Neural progenitor cell (in vitro differentiated cells): ENCODE results near the gene NELFA.

Source experiments
- CTCF ChIP-seq: fragments of 200-600 bp; sonication (generic); IDR thresholded peaks from 2 replicates; pipeline ENCODE4 v1.5.1; 2017; ENCODE audit warnings: antibody characterized with exemption, mild to moderate bottlenecking
- EZH2 ChIP-seq: fragments of 200-600 bp; sonication (generic); IDR thresholded peaks from 2 replicates; pipeline ENCODE4 v1.6.1; 2017; ENCODE audit warnings: antibody characterized with exemption, mild to moderate bottlenecking, moderate library complexity
- EZH2phosphoT487 ChIP-seq: fragments of 200-600 bp; sonication (generic); IDR thresholded peaks from 2 replicates; pipeline ENCODE4 v1.6.1; 2017; ENCODE audit warnings: antibody characterized with exemption

GRCh38 chr4:1974840-1975239, 33.9 kb downstream of the NELFA start:
- TF ChIP-seq CTCF (no peak), EZH2 (no peak), EZH2phosphoT487 (no peak)
